WTC11 (cell line): ENCODE results near the gene ENOX2. TPM values are rescaled to one million over a fixed set of nuclear protein-coding genes. Genes with fewer than 3 reads are reported as not detected.

Experiments
- ATAC-seq: fragments of 200-7000 bp; cut with Tn5 transposase; 2 replicates; pipeline ENCODE4 v1.10.0; 2021; ENCODE audit warnings: mild to moderate bottlenecking, moderate library complexity
- CTCF ChIA-PET: fragments of 300-600 bp; sonication (Branson Sonifier 250); formaldehyde crosslinking; loops from one replicate; lab custom pipeline; 2021; ENCODE audit warnings: antibody characterized with exemption; lab: Charles Lee
- POLR2A ChIA-PET: fragments of 350-600 bp; sonication (Branson Sonifier 250); formaldehyde crosslinking; loops from one replicate; lab custom pipeline; 2021; ENCODE audit warnings: antibody characterized with exemption; lab: Charles Lee
- DNase-seq: peaks from one replicate; pipeline ENCODE4 v3.0.0; 2021; ENCODE audit warnings: low spot score
- H3K27ac Mint-ChIP-seq: 2 replicates; pipeline ENCODE4 v1.8.0; 2021; ENCODE audit warnings: mixed read lengths
- H3K27me3 Mint-ChIP-seq: 2 replicates; pipeline ENCODE4 v1.8.0; 2021; ENCODE audit warnings: low read depth, mild to moderate bottlenecking, moderate library complexity, mixed read lengths
- H3K36me3 Mint-ChIP-seq: 2 replicates; pipeline ENCODE4 v1.8.0; 2021; ENCODE audit warnings: mixed read lengths
- H3K4me1 Mint-ChIP-seq: 2 replicates; pipeline ENCODE4 v1.8.0; 2022; ENCODE audit warnings: mixed read lengths
- H3K4me3 Mint-ChIP-seq: 2 replicates; pipeline ENCODE4 v1.8.0; 2021; ENCODE audit warnings: mild to moderate bottlenecking, moderate library complexity, mixed read lengths
- H3K9me3 Mint-ChIP-seq: 2 replicates; pipeline ENCODE4 v1.8.0; 2021; ENCODE audit warnings: mixed read lengths
- AR ChIP-seq: fragments of 250-450 bp; sonication (Bioruptor Pico); IDR thresholded peaks from 2 replicates; pipeline ENCODE4 v1.9.0; 2021; ENCODE audit warnings: mild to moderate bottlenecking
- ARID4B ChIP-seq: sonication (generic); formaldehyde crosslinking; IDR thresholded peaks from 2 replicates; pipeline ENCODE4 v1.8.0; 2023; ENCODE audit warnings: missing genetic modification reagents, mild to moderate bottlenecking, borderline replicate concordance
- ATF2 ChIP-seq: sonication (generic); formaldehyde crosslinking; IDR thresholded peaks from 2 replicates; pipeline ENCODE4 v1.8.1; 2022; ENCODE audit warnings: low read depth, missing genetic modification reagents, borderline replicate concordance
- ATF6 ChIP-seq: sonication (generic); formaldehyde crosslinking; IDR thresholded peaks from 2 replicates; pipeline ENCODE4 v1.8.1; 2023; ENCODE audit warnings: mild to moderate bottlenecking, missing genetic modification reagents
- FOXK1 ChIP-seq: sonication (generic); formaldehyde crosslinking; IDR thresholded peaks from 2 replicates; pipeline ENCODE4 v1.8.0; 2022; ENCODE audit warnings: mild to moderate bottlenecking, moderate library complexity, missing genetic modification reagents
- HMGXB4 ChIP-seq: sonication (generic); formaldehyde crosslinking; IDR thresholded peaks from 2 replicates; pipeline ENCODE4 v1.8.1; 2023; ENCODE audit warnings: mild to moderate bottlenecking, moderate library complexity, missing genetic modification reagents
- NFE2L1 ChIP-seq: sonication (generic); formaldehyde crosslinking; IDR thresholded peaks from 2 replicates; pipeline ENCODE4 v1.8.1; 2023; ENCODE audit warnings: missing genetic modification reagents
- NR1H2 ChIP-seq: sonication (generic); formaldehyde crosslinking; IDR thresholded peaks from 2 replicates; pipeline ENCODE4 v1.9.0; 2021; ENCODE audit warnings: mild to moderate bottlenecking, moderate library complexity, missing genetic modification reagents
- PRDM15 ChIP-seq: sonication (generic); formaldehyde crosslinking; IDR thresholded peaks from 2 replicates; pipeline ENCODE4 v1.8.0; 2022; ENCODE audit warnings: missing genetic modification reagents
- SMAD3 ChIP-seq: sonication (generic); formaldehyde crosslinking; IDR thresholded peaks from 2 replicates; pipeline ENCODE4 v1.8.0; 2022; ENCODE audit warnings: missing genetic modification reagents, mild to moderate bottlenecking, borderline replicate concordance
- ZNF671 ChIP-seq: fragments of 250-450 bp; sonication (Bioruptor Pico); IDR thresholded peaks from 2 replicates; pipeline ENCODE4 v1.8.0; 2021; ENCODE audit warnings: mild to moderate bottlenecking
- total RNA-seq: library from RNA; stranded (reverse); gene quantifications from 3 replicates; pipeline ENCODE4 v1.2.3, GENCODE V29; 2021

The ENOX2 gene
- total RNA-seq, 1 experiment from 2014 or later: 13.8 TPM

GRCh38 chrX:130829526-130830515 is 73.2 kb downstream of the ENOX2 start (continued):
- TF ChIP-seq NR1H2 (no peak), NFE2L1 (CRISPR knock-in tag) (no peak), AR (no peak), HMGXB4 (CRISPR knock-in tag) (no peak), ZNF671 (CRISPR knock-in tag) (no peak), ATF6 (CRISPR knock-in tag) (no peak)

GRCh38 chrX:130828641-130829040 is 74.4 kb downstream of the ENOX2 start:
- peaks cover 19% of the 10 kb centered on the region for H3K4me1 Mint-ChIP-seq
- H3K9me3 Mint-ChIP-seq: no peaks in the 10 kb centered on the region
- ATAC-seq (no peak), DNase-seq (no peak)
- no peak overlapping the region for H3K4me3 Mint-ChIP-seq
- POLR2A ChIA-PET: no interaction called here
- no peaks in the 10 kb centered on the region for H3K36me3 Mint-ChIP-seq
- no peak overlapping the region for H3K27ac Mint-ChIP-seq
- CTCF ChIA-PET: no interaction called here
- H3K27me3 Mint-ChIP-seq: no peaks in the 10 kb centered on the region
- TF ChIP-seq SMAD3: no peak
- TF ChIP-seq HMGXB4 (CRISPR knock-in tag): no peak
- no peak for TF ChIP-seq FOXK1
- no peak for TF ChIP-seq ATF2 (CRISPR knock-in tag)
- no peak for TF ChIP-seq ARID4B (CRISPR knock-in tag)
- TF ChIP-seq ATF6 (CRISPR knock-in tag): no peak
- no peak for TF ChIP-seq PRDM15 (CRISPR knock-in tag)
